ENCODE results near the gene CSAD.

Gene CSAD

GRCh38 chr12:53160000-53160399, 20.7 kb downstream of the CSAD start:
- H3K4me3 ChIP-seq (ENCODE audit: low read depth, low read length): no peak overlapping the region
- no peak for TF ChIP-seq CTCF (IDR thresholded peaks at IDR 0.05; ENCODE audit: control insufficient read depth, extremely low read depth, insufficient read depth)
- no peak for DNase-seq (ENCODE audit: low read depth)

DNA sequence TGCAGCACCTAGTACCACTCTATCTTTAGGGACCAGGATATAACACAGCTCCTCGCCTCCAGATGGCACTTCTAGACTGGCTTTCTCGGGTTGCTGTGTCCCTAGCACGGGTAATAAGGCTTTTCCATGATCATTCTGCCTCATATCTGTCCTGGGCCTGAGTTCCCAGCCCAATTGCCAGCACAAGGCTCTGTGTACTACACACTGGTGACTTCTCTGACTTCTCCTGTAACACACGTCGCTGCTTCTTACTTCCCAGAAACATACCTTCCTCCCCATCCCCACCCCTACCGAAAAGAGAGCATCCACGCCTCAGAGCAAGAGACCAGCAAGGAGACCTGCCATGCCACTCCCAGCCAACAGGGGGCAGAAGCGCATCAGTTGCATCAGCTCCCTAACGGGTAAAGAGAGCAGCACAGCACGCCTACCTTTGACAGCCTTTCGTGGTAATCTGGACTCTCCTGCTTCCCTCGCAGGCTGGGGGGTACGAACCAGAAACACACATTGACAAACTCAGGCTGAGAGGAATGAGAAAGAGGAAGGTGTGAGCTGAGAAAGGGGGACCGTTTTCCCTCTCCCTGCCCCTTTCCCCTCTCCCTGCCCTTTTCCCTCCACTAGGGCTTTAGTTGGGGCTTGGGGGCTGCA, 21.4 kb downstream of the CSAD start:
- TF ChIP-seq CTCF (IDR thresholded peaks at IDR 0.05; ENCODE audit: control insufficient read depth, extremely low read depth, insufficient read depth): peak; percentile 98
- DNase-seq (ENCODE audit: low read depth): peak; percentile 43
- H3K4me3 ChIP-seq (ENCODE audit: low read depth, low read length): no peak overlapping the region

DNA sequence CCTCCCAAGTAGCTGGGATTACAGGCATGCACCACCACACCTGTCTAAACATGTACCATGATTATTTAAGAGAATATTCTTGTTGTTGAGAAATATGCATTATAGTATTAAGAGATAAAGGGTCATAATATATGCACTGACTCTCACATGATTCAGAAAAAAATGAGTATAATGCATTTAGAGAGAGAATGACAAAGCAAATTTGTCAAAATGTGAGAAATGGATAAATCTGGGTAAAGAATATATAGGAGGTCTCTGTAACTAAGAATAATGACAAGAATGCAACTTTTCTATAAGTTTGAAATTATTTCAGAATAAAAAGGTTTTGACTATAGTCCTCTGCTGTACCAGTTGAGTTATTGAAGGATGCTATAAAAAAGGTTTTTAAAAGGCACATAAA, 28.3 kb downstream of the CSAD start:
- no peak for TF ChIP-seq CTCF (IDR thresholded peaks at IDR 0.05; ENCODE audit: control insufficient read depth, extremely low read depth, insufficient read depth)
- no peak for DNase-seq (ENCODE audit: low read depth)
- no peak overlapping the region for H3K4me3 ChIP-seq (ENCODE audit: low read depth, low read length)

DNA sequence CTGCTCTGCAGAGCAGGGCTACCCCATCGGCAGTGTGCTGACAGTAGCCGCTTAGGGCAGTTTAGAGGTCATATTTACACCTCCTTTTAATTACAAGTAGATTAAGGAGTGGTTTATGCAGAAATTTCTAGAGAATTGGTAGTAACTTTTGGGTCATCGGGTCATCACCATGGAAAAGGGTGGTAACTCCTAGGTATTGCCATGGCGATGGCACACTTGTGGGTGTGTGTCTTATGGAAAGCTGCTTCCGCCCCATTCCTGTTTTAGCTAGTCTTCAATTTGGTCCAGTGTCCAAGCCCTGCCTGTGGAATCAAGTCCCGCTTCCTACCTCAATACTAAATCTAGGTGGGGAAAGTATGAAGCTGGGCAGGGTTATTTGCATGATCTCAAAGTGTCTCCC, 29.7 kb downstream of the CSAD start:
- TF ChIP-seq CTCF (IDR thresholded peaks at IDR 0.05; ENCODE audit: control insufficient read depth, extremely low read depth, insufficient read depth): no peak
- no peak overlapping the region for H3K4me3 ChIP-seq (ENCODE audit: low read depth, low read length)
- DNase-seq (ENCODE audit: low read depth): no peak

GRCh38 chr12:53147653-53148052, 33.1 kb downstream of the CSAD start:
- DNase-seq (ENCODE audit: low read depth): no peak
- H3K4me3 ChIP-seq (ENCODE audit: low read depth, low read length): no peak overlapping the region
- TF ChIP-seq CTCF (IDR thresholded peaks at IDR 0.05; ENCODE audit: control insufficient read depth, extremely low read depth, insufficient read depth): no peak

DNA sequence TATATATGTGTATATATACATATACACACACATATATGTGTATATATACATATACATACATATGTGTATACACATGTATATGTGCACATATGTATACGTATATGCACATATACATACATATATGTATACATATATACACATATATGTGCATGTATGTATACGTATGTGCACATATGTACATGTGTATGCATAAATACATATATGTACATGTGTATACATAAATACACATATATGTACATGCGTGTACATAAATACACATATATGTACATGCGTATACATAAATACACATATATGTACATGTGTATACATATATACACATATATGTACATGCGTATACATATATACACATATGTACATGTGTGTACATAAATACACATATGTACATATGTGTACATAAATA, 33.5 kb downstream of the CSAD start:
- H3K4me3 ChIP-seq (ENCODE audit: low read depth, low read length): no peak overlapping the region
- TF ChIP-seq CTCF (IDR thresholded peaks at IDR 0.05; ENCODE audit: control insufficient read depth, extremely low read depth, insufficient read depth): no peak
- no peak for DNase-seq (ENCODE audit: low read depth)
